Activated CD8-positive, alpha-beta memory T cell treated with anti-CD3 and anti-CD28 coated beads for 1 hour (primary cell): ENCODE data around the gene TAF11L2.
"Not testable (repeated sequence)": the region's sequence is repeated elsewhere in the genome, so short reads cannot be mapped to it uniquely, and the experiment has no call there.

Experiments
- DNase-seq, 2 donors: peaks; one replicate each; pipeline ENCODE4 v3.0.0-alpha.2; 2020; ENCODE audit warnings: low read depth in 1 of 2; ENCODE audit errors: extremely low read depth in 1 of 2

The TAF11L2 gene

GRCh38 chr5:17524935-17525334, 26.9 kb downstream of the TAF11L2 start, which contains the start of gene TAF11L5:
Gene TAF11L5 (plus strand): TSS chr5:17525235.
- DNase-seq = not testable (repeated sequence)

- DNase-seq = not testable (repeated sequence)
Measured at GRCh38 chr5:17526504-17526903, 28.5 kb downstream of the TAF11L2 start.

- not testable (repeated sequence) for DNase-seq
Measured at GRCh38 chr5:17528369-17528768, 30.3 kb downstream of the TAF11L2 start, which contains the start of gene TAF11L6. Gene TAF11L6 (plus strand): TSS chr5:17528669.
